Karpas-422 (cell line): ENCODE measurements around the gene AP2A1. TPM values are rescaled to one million over a fixed set of nuclear protein-coding genes. Genes with fewer than 3 reads are reported as not detected.

Experiments
- DNase-seq: peaks from one replicate; pipeline ENCODE4 v3.0.0-alpha.2; 2015
- H2AFZ ChIP-seq: fragments of 200-600 bp; sonication (generic); 2 replicates; pipeline ENCODE4 v1.6.1; 2014; ENCODE audit warnings: antibody characterized with exemption, low read length, mixed read lengths
- H3K27ac ChIP-seq: fragments of 200-600 bp; sonication (generic); 2 replicates; pipeline ENCODE4 v1.5.1; 2014; ENCODE audit warnings: mild to moderate bottlenecking, low read length, moderate library complexity
- H3K27me3 ChIP-seq: fragments of 200-600 bp; sonication (generic); 2 replicates; pipeline ENCODE4 v1.6.1; 2014; ENCODE audit warnings: low read length, mixed read lengths
- H3K36me3 ChIP-seq: fragments of 200-600 bp; sonication (generic); 2 replicates; pipeline ENCODE4 v1.6.1; 2014; ENCODE audit warnings: low read length, mixed read lengths; ENCODE audit not compliant: insufficient read depth
- H3K4me1 ChIP-seq: fragments of 200-600 bp; sonication (generic); 2 replicates; pipeline ENCODE4 v1.6.1; 2014; ENCODE audit warnings: mild to moderate bottlenecking, low read length, mixed read lengths
- H3K4me2 ChIP-seq: fragments of 200-600 bp; sonication (generic); 2 replicates; pipeline ENCODE4 v1.6.1; 2014; ENCODE audit warnings: low read length, low read depth, mild to moderate bottlenecking; ENCODE audit not compliant: poor library complexity, severe bottlenecking
- H3K4me3 ChIP-seq: fragments of 200-600 bp; sonication (generic); 2 replicates; pipeline ENCODE4 v1.5.1; 2014; ENCODE audit warnings: mild to moderate bottlenecking, antibody characterized with exemption, low read length, mixed read lengths
- H3K79me2 ChIP-seq: fragments of 200-600 bp; sonication (generic); 2 replicates; pipeline ENCODE4 v1.6.1; 2014; ENCODE audit warnings: mild to moderate bottlenecking, low read length, mixed read lengths
- H3K9ac ChIP-seq: fragments of 200-600 bp; sonication (generic); 2 replicates; pipeline ENCODE4 v1.6.0; 2014; ENCODE audit warnings: low read length
- H3K9me2 ChIP-seq: fragments of 200-600 bp; sonication (generic), shearing (Covaris generic); replicated peaks from 2 replicates; pipeline ENCODE4 v1.6.0; 2014; ENCODE audit warnings: mild to moderate bottlenecking, low read length, moderate library complexity; ENCODE audit not compliant: insufficient read depth
- H3K9me3 ChIP-seq: fragments of 300-700, 200-600 bp; sonication (generic); 2 replicates; pipeline ENCODE4 v1.6.1; 2014; ENCODE audit warnings: low read length, mixed read lengths
- H4K20me1 ChIP-seq: fragments of 200-600 bp; sonication (generic); 2 replicates; pipeline ENCODE4 v1.6.1; 2014; ENCODE audit warnings: mild to moderate bottlenecking, antibody characterized with exemption, low read length, low read depth; ENCODE audit not compliant: insufficient read depth
- total RNA-seq: library from RNA; depleted of rRNA; stranded (reverse); fragments of >200 nt; shearing (Covaris generic); gene quantifications from 2 replicates; pipeline ENCODE4 v1.2.3, GENCODE V29; 2014; ENCODE audit warnings: low replicate concordance

Gene AP2A1
- total RNA-seq, 1 experiment from 2014 or later: 32.4 TPM

- Histone ChIP-seq H3K9ac (no peak overlapping the region), H3K79me2 (peaks cover 36% of the 10 kb centered on the region), H3K9me2 (no peaks in the 10 kb centered on the region), H2AFZ (no peak overlapping the region), H4K20me1 (no peaks in the 10 kb centered on the region), H3K4me1 (peaks cover 15% of the 10 kb centered on the region), H3K4me3 (no peak overlapping the region), H3K27me3 (no peaks in the 10 kb centered on the region), H3K36me3 (peaks cover 23% of the 10 kb centered on the region; the same call in 1 of the 2 replicates), H3K9me3 (no peaks in the 10 kb centered on the region), H3K27ac (no peak overlapping the region), H3K4me2 (no peak overlapping the region)
- DNase-seq: no peak
These were observed 57.9 kb downstream of the AP2A1 start for GRCh38 chr19:49824662-49825061.

- peaks cover 14% of the 10 kb centered on the region for H3K4me1 ChIP-seq
- no peaks in the 10 kb centered on the region for H4K20me1 ChIP-seq
- no peak overlapping the region for H3K27ac ChIP-seq
- H3K27me3 ChIP-seq: no peaks in the 10 kb centered on the region
- no peak overlapping the region for H3K9ac ChIP-seq
- H3K4me3 ChIP-seq: no peak overlapping the region
- no peaks in the 10 kb centered on the region for H3K9me2 ChIP-seq
- no peak overlapping the region for H3K4me2 ChIP-seq
- H3K9me3 ChIP-seq: no peaks in the 10 kb centered on the region
- peaks cover 19% of the 10 kb centered on the region for H3K79me2 ChIP-seq
- H3K36me3 ChIP-seq: peaks cover 22% of the 10 kb centered on the region; the same call in 1 of the 2 replicates
- DNase-seq: no peak
- H2AFZ ChIP-seq: no peak overlapping the region
These were observed 60.2 kb downstream of the AP2A1 start for GRCh38 chr19:49827034-49827433.

DNA sequence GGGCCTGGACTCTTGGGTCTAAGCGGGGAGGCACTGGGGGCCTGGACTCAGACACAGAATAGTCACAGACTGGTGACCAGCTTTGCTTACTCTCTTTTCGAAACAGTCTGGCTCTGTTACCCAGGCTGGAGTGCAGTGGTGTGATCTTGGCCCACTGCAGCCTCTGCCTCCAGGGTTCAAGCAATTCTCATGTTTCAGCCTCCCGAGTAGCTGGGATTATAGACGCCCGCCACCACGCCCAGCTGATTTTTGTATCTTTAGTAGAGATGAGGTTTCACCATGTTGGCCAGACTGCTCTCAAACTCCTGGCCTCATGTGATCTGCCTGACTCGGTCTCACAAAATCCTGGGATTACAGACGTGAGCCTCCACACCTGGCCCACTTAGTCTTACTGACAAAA is 62.4 kb downstream of the AP2A1 start:
- Histone ChIP-seq H3K9me3 (no peaks in the 10 kb centered on the region), H3K79me2 (peaks cover 5% of the 10 kb centered on the region), H3K4me3 (no peak overlapping the region), H3K27ac (no peak overlapping the region), H3K9ac (no peak overlapping the region), H3K4me1 (peaks cover 9% of the 10 kb centered on the region), H3K27me3 (no peaks in the 10 kb centered on the region), H3K4me2 (no peak overlapping the region), H3K36me3 (peaks cover 18% of the 10 kb centered on the region; the same call in 1 of the 2 replicates), H3K9me2 (no peaks in the 10 kb centered on the region), H2AFZ (no peak overlapping the region), H4K20me1 (no peaks in the 10 kb centered on the region)
- no peak for DNase-seq

DNA sequence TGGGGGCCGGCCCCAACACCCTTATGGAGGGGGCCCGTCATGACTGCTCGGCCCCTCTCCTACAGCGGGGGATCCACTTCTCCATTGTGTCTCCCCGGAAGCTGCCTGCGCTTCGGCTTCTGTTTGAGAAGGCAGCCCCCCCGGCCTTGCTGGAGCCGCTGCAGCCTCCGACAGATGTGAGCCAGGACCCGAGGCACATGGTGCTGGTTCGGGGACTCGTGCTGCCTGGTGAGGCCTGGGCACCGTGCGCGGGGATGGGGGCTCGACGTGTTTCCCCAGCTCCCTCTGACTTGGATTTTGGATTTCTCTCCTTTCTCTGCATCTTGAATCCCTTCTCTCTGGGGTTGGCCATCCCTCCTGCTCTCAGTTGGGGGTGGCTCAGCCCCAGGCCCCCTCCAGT is 62.9 kb downstream of the AP2A1 start:
- Histone ChIP-seq H3K9ac (no peak overlapping the region), H3K36me3 (peaks cover 16% of the 10 kb centered on the region; the same call in 1 of the 2 replicates), H4K20me1 (no peaks in the 10 kb centered on the region), H3K9me3 (no peaks in the 10 kb centered on the region), H3K4me2 (no peak overlapping the region), H3K4me1 (peaks cover 9% of the 10 kb centered on the region), H3K27ac (no peak overlapping the region), H3K9me2 (no peaks in the 10 kb centered on the region), H3K79me2 (peaks cover 5% of the 10 kb centered on the region; the same call in 1 of the 2 replicates), H3K27me3 (no peaks in the 10 kb centered on the region), H2AFZ (no peak overlapping the region), H3K4me3 (no peak overlapping the region)
- DNase-seq: no peak

DNA sequence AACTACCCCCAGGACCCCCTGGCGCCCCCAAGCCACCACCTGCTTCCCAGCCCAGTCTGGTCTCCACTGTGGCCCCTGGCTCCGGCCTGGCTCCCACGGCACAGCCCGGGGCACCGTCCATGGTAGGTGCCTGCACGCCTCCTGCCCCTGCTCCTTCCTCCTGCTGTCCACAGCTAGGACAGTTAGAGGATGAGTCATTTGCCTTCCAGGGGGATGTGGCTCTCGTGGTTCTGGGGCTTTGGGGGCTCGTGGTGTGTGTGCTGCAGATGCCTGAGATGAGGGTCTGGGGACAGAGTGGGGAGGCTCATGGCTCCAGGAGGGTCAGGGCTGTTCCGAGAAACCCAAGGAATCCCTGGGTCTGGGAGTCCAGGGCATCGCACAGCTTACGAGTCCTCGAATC is 64.0 kb downstream of the AP2A1 start:
- H3K36me3 ChIP-seq: peaks cover 9% of the 10 kb centered on the region; the same call in 1 of the 2 replicates
- H3K4me1 ChIP-seq: peaks cover 9% of the 10 kb centered on the region
- H3K4me2 ChIP-seq: no peak overlapping the region
- no peak for DNase-seq
- no peaks in the 10 kb centered on the region; the same call in 1 of the 2 replicates for H3K79me2 ChIP-seq
- H2AFZ ChIP-seq: no peak overlapping the region
- no peaks in the 10 kb centered on the region for H3K27me3 ChIP-seq
- no peaks in the 10 kb centered on the region for H3K9me3 ChIP-seq
- H3K27ac ChIP-seq: no peak overlapping the region
- H4K20me1 ChIP-seq: no peaks in the 10 kb centered on the region
- no peak overlapping the region for H3K4me3 ChIP-seq
- no peaks in the 10 kb centered on the region for H3K9me2 ChIP-seq
- H3K9ac ChIP-seq: no peak overlapping the region

- H2AFZ ChIP-seq: no peak overlapping the region
- no peak overlapping the region for H3K4me2 ChIP-seq
- peaks cover 9% of the 10 kb centered on the region for H3K4me1 ChIP-seq
- H4K20me1 ChIP-seq: no peaks in the 10 kb centered on the region
- no peak overlapping the region for H3K4me3 ChIP-seq
- no peaks in the 10 kb centered on the region for H3K27me3 ChIP-seq
- peaks cover 9% of the 10 kb centered on the region; the same call in 1 of the 2 replicates for H3K36me3 ChIP-seq
- no peaks in the 10 kb centered on the region for H3K9me2 ChIP-seq
- H3K9ac ChIP-seq: no peak overlapping the region
- no peak overlapping the region for H3K27ac ChIP-seq
- H3K9me3 ChIP-seq: no peaks in the 10 kb centered on the region
- no peaks in the 10 kb centered on the region for H3K79me2 ChIP-seq
- no peak for DNase-seq
These were observed 64.8 kb downstream of the AP2A1 start for GRCh38 chr19:49831592-49831991.

GRCh38 chr19:49832556-49832955 is 65.8 kb downstream of the AP2A1 start:
- no peaks in the 10 kb centered on the region for H4K20me1 ChIP-seq
- H3K4me3 ChIP-seq: no peak overlapping the region
- H3K27me3 ChIP-seq: no peaks in the 10 kb centered on the region
- H2AFZ ChIP-seq: no peak overlapping the region
- H3K27ac ChIP-seq: no peak overlapping the region
- no peak overlapping the region for H3K9ac ChIP-seq
- H3K4me2 ChIP-seq: no peak overlapping the region
- no peaks in the 10 kb centered on the region for H3K9me2 ChIP-seq
- DNase-seq: no peak
- peaks cover 9% of the 10 kb centered on the region for H3K4me1 ChIP-seq
- H3K79me2 ChIP-seq: no peaks in the 10 kb centered on the region
- H3K36me3 ChIP-seq: peaks cover 15% of the 10 kb centered on the region; the same call in 1 of the 2 replicates
- H3K9me3 ChIP-seq: no peaks in the 10 kb centered on the region

DNA sequence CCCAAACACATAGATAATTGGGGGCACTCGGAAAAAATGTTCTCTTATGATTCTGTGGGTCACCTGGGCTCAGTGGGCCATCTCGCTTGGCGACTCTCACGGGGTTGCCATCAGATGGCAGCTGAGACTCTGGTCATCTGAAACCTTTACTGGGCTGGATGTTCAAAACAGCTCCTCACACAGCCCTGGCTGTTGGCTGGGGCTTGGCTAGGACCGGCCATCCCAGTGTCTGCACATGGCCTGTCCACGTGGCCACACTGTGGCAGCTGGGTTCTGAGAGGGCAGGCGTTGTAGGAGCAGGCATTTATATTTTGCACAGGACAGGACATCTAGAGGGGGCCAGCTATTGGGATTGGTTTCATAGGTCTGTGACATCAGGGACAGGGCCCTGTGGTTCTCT is 66.8 kb downstream of the AP2A1 start:
- H3K4me1 ChIP-seq: peaks cover 9% of the 10 kb centered on the region
- H4K20me1 ChIP-seq: no peaks in the 10 kb centered on the region
- no peak overlapping the region for H3K9ac ChIP-seq
- H3K36me3 ChIP-seq: peaks cover 15% of the 10 kb centered on the region; the same call in 1 of the 2 replicates
- H3K79me2 ChIP-seq: no peaks in the 10 kb centered on the region
- H3K27me3 ChIP-seq: no peaks in the 10 kb centered on the region
- H3K9me3 ChIP-seq: no peaks in the 10 kb centered on the region
- DNase-seq: no peak
- no peak overlapping the region for H3K4me3 ChIP-seq
- no peak overlapping the region for H2AFZ ChIP-seq
- H3K27ac ChIP-seq: no peak overlapping the region
- no peak overlapping the region for H3K4me2 ChIP-seq
- H3K9me2 ChIP-seq: no peaks in the 10 kb centered on the region
